K562 (cell line): ENCODE measurements around the gene GOLGA8A. TPM values are rescaled to one million over a fixed set of nuclear protein-coding genes. Genes with fewer than 3 reads are reported as not detected.
A peak's percentile ranks its signal among the peaks of the same experiment; 100 is the strongest.

Experiments
- BRF2 ChIP-seq: IDR thresholded peaks from 3 replicates; pipeline ENCODE4 v1.6.1; 2011; ENCODE audit warnings: borderline replicate concordance, mild to moderate bottlenecking; ENCODE audit not compliant: insufficient read length, insufficient read depth
- CBFA2T2 ChIP-seq: fragments of 450-650 bp; conservative IDR thresholded peaks from 2 replicates; pipeline ENCODE4 v1.6.1; 2017; ENCODE audit warnings: mild to moderate bottlenecking
- DIDO1 ChIP-seq: fragments of 450-650 bp; IDR thresholded peaks from 2 replicates; pipeline ENCODE4 v1.6.1; 2016; ENCODE audit warnings: low read depth, missing biosample characterization, missing genetic modification characterization
- FOXK2 ChIP-seq, 2 experiments: fragments of 450-650 bp; IDR thresholded peaks in 1 of 2; conservative IDR thresholded peaks in 1 of 2; 2 replicates each; pipeline ENCODE4 v1.6.1; 2016; ENCODE audit warnings: low read depth in 2 of 2, mild to moderate bottlenecking in 1 of 2
- GABPB2 ChIP-seq: fragments of 250-450 bp; sonication (Bioruptor Pico); conservative IDR thresholded peaks from 2 replicates; pipeline ENCODE4 v1.5.1; 2021; ENCODE audit warnings: mild to moderate bottlenecking
- GTF2B ChIP-seq: IDR thresholded peaks from 2 replicates; pipeline ENCODE4 v1.6.1; 2011; ENCODE audit not compliant: insufficient read length; ENCODE audit errors: extremely low read depth
- HMGN3 ChIP-seq: IDR thresholded peaks from 2 replicates; pipeline ENCODE4 v1.6.1; 2011; ENCODE audit warnings: borderline replicate concordance, low read depth, mild to moderate bottlenecking, mixed read lengths, low read length; ENCODE audit not compliant: insufficient read length; ENCODE audit errors: extremely low read depth
- HNRNPH1 ChIP-seq: fragments of 200-400 bp; formaldehyde crosslinking; optimal IDR thresholded peaks from 2 replicates; pipeline ENCODE3; 2017; ENCODE audit warnings: low read depth, mild to moderate bottlenecking, low read length, moderate library complexity
- MAFG ChIP-seq: fragments of 450-650 bp; conservative IDR thresholded peaks from 2 replicates; pipeline ENCODE4 v1.6.1; 2016; ENCODE audit warnings: missing genetic modification characterization, missing compliant biosample characterization
- MEF2A ChIP-seq: IDR thresholded peaks from 2 replicates; pipeline ENCODE4 v1.6.1; 2011; ENCODE audit warnings: low read depth, mild to moderate bottlenecking, low read length, moderate library complexity; ENCODE audit not compliant: control insufficient read depth
- MEIS2 ChIP-seq: fragments of 450-650 bp; IDR thresholded peaks from 2 replicates; pipeline ENCODE4 v1.6.1; 2014; ENCODE audit warnings: mild to moderate bottlenecking; ENCODE audit not compliant: partially characterized antibody
- MTF1 ChIP-seq: fragments of 250-450 bp; sonication (Bioruptor Pico); IDR thresholded peaks from 2 replicates; pipeline ENCODE4 v1.9.0; 2021; ENCODE audit warnings: moderate library complexity, mild to moderate bottlenecking, inconsistent platforms, borderline replicate concordance
- NEUROD1 ChIP-seq: fragments of 150-350 bp; IDR thresholded peaks from 2 replicates; pipeline ENCODE4 v1.6.1; 2014; ENCODE audit warnings: borderline replicate concordance, low read length, low read depth; ENCODE audit not compliant: partially characterized antibody
- NFYB ChIP-seq: IDR thresholded peaks from 2 replicates; pipeline ENCODE4 v1.6.1; 2011; ENCODE audit warnings: mild to moderate bottlenecking, moderate library complexity; ENCODE audit not compliant: insufficient read length; ENCODE audit errors: extremely low read depth
- NR1H2 ChIP-seq: sonication (generic); formaldehyde crosslinking; IDR thresholded peaks from 2 replicates; pipeline ENCODE4 v1.4.0; 2020; ENCODE audit warnings: mild to moderate bottlenecking, missing genetic modification reagents
- PKNOX1 ChIP-seq: fragments of 450-650 bp; IDR thresholded peaks from 2 replicates; pipeline ENCODE4 v1.6.1; 2016
- PPARD ChIP-seq: fragments of 250-450 bp; sonication (Bioruptor Pico); IDR thresholded peaks from 2 replicates; pipeline ENCODE4 v1.8.0; 2022; ENCODE audit warnings: inconsistent platforms, mild to moderate bottlenecking, moderate library complexity
- ZBTB43 ChIP-seq: sonication (generic); formaldehyde crosslinking; IDR thresholded peaks from 2 replicates; pipeline ENCODE4 v1.8.0; 2023; ENCODE audit warnings: mild to moderate bottlenecking, missing genetic modification reagents
- ZC3H4 ChIP-seq: sonication (generic); formaldehyde crosslinking; IDR thresholded peaks from 2 replicates; pipeline ENCODE4 v1.9.0; 2021; ENCODE audit warnings: missing genetic modification reagents, borderline replicate concordance
- ZKSCAN1 ChIP-seq: fragments of 150-350 bp; IDR thresholded peaks from 2 replicates; pipeline ENCODE4 v1.6.1; 2016; ENCODE audit warnings: low read depth, low read length
- ZNF311 ChIP-seq: fragments of 250-450 bp; sonication (Bioruptor Pico); IDR thresholded peaks from 2 replicates; pipeline ENCODE4 v1.4.0; 2020; ENCODE audit warnings: mild to moderate bottlenecking, moderate library complexity
- ZNF384 ChIP-seq: IDR thresholded peaks from 2 replicates; pipeline ENCODE4 v1.6.1; 2012; ENCODE audit warnings: low read depth, low read length, improper control_type of control experiment
- ZNF512 ChIP-seq: IDR thresholded peaks from 2 replicates; pipeline ENCODE4 v1.6.1; 2016; ENCODE audit warnings: missing genetic modification characterization, missing compliant biosample characterization
- ZNF668 ChIP-seq: fragments of 250-450 bp; sonication (Bioruptor Pico); IDR thresholded peaks from 2 replicates; pipeline ENCODE4 v1.8.0; 2022; ENCODE audit warnings: mild to moderate bottlenecking, inconsistent platforms
- polyA plus RNA-seq, 8 experiments: library from polyadenylated mRNA; depleted of rRNA in 4 of 8; stranded (reverse) in 5 of 8; unstranded in 3 of 8; fragments of >200 nt; fragmentation: Nextera tagmentation in 2 of 8; fragmentation: Illumina TruSeq in 1 of 8; extraction: Ambion mirVana in 2 of 8; extraction: Trizol in 1 of 8; gene quantifications; 2 replicates each; pipeline versions ENCODE4 v1.2.1 to v1.2.3, GENCODE V29; 2011 to 2014; ENCODE audit warnings: inconsistent platforms in 1 of 8, missing spikeins in 1 of 8
- total RNA-seq, 7 experiments: library from RNA; depleted of rRNA in 6 of 7; stranded (reverse); fragments of >200 nt in 6 of 7; fragmentation: Illumina TruSeq in 2 of 7; extraction: Trizol in 2 of 7; gene quantifications; 2 replicates each; pipeline versions ENCODE4 v1.2.1 to v1.2.3, GENCODE V29; 2011 to 2021; ENCODE audit warnings: low replicate concordance in 1 of 7

Gene GOLGA8A
- total and polyA plus RNA-seq, 9 of the 15 experiments (the other 6 are each of a cell fraction or from before 2014, with no cell fraction given) = 11.2 to 191 (median 56.3) TPM

- no peak for TF ChIP-seq MEF2A
- no peak for TF ChIP-seq NR1H2
- TF ChIP-seq ZKSCAN1 = no peak
- no peak for TF ChIP-seq ZBTB43 (CRISPR knock-in tag)
- no peak for TF ChIP-seq GTF2B
- no peak for TF ChIP-seq ZNF668
- no peak for TF ChIP-seq MTF1 (CRISPR knock-in tag)
- TF ChIP-seq GABPB2 = no peak
- no peak for TF ChIP-seq ZNF512
- TF ChIP-seq PKNOX1 = peak; percentile 24; the same call in 1 of the 2 replicates
- no peak for TF ChIP-seq HNRNPH1
- no peak for TF ChIP-seq MAFG (tag)
- peak; percentile 19 to 49; a peak in 1 of 4 replicates for TF ChIP-seq FOXK2 (conservative IDR thresholded peaks at IDR 0.05 in 1 of 2, IDR thresholded peaks at IDR 0.05 in 1 of 2; ENCODE audit: low read depth in 2 of 2)
- no peak for TF ChIP-seq NFYB
- no peak for TF ChIP-seq PPARD (CRISPR knock-in tag)
- no peak for TF ChIP-seq ZNF311 (CRISPR knock-in tag)
- no peak for TF ChIP-seq DIDO1 (tag)
- TF ChIP-seq BRF2 = no peak
- no peak for TF ChIP-seq ZC3H4
- TF ChIP-seq HMGN3 = no peak
- TF ChIP-seq MEIS2 = peak; percentile 71
- no peak for TF ChIP-seq CBFA2T2
- peak; percentile 51 for TF ChIP-seq NEUROD1
- TF ChIP-seq ZNF384 = 0 out of 2 replicates have a peak, but pooled peaks have one; percentile 15
Observed at GRCh38 chr15:34437687-34438086, at the start of gene GOLGA8A (continued).
